GM23338 (cell line): ENCODE data around the gene RPL13. TPM values are rescaled to one million over a fixed set of nuclear protein-coding genes. Genes with fewer than 3 reads are reported as not detected.

Experiments used
- CTCF ChIP-seq, 2 experiments: fragments of 200-600 bp in 1 of 2; sonication (generic) in 1 of 2; conservative IDR thresholded peaks; 2 replicates each; pipeline versions ENCODE4 v1.5.1 to v1.6.1; 2016 to 2017; ENCODE audit warnings: antibody characterized with exemption in 2 of 2, low read depth in 2 of 2, mild to moderate bottlenecking in 2 of 2, moderate library complexity in 1 of 2
- EZH2 ChIP-seq: fragments of 200-600 bp; sonication (generic); IDR thresholded peaks from one replicate; pipeline ENCODE4 v1.8.0; 2017; ENCODE audit warnings: antibody characterized with exemption, mild to moderate bottlenecking, low read depth; ENCODE audit not compliant: unreplicated experiment
- EZH2phosphoT487 ChIP-seq: fragments of 200-600 bp; sonication (generic); IDR thresholded peaks from one replicate; pipeline ENCODE4 v1.8.1; 2018; ENCODE audit warnings: antibody characterized with exemption; ENCODE audit not compliant: unreplicated experiment
- JUNB ChIP-seq: IDR thresholded peaks from one replicate; pipeline ENCODE4 v1.6.1; 2016; ENCODE audit warnings: antibody characterized with exemption; ENCODE audit not compliant: unreplicated experiment
- NANOG ChIP-seq: IDR thresholded peaks from 2 replicates; pipeline ENCODE4 v1.6.1; 2016; ENCODE audit warnings: antibody characterized with exemption, borderline replicate concordance
- POLR2AphosphoS5 ChIP-seq: IDR thresholded peaks from 2 replicates; pipeline ENCODE4 v1.6.1; 2016; ENCODE audit warnings: antibody characterized with exemption, low read depth
- REST ChIP-seq: IDR thresholded peaks from one replicate; pipeline ENCODE4 v1.6.1; 2018; ENCODE audit warnings: antibody characterized with exemption; ENCODE audit not compliant: unreplicated experiment
- STAT1 ChIP-seq: IDR thresholded peaks from one replicate; pipeline ENCODE4 v1.6.1; 2016; ENCODE audit warnings: antibody characterized with exemption; ENCODE audit not compliant: unreplicated experiment
- ZNF331 ChIP-seq: fragments of 250-450 bp; sonication (Bioruptor Pico); IDR thresholded peaks from 2 replicates; pipeline ENCODE4 v1.5.0; 2020; ENCODE audit warnings: low read depth, mild to moderate bottlenecking, moderate library complexity
- polyA plus RNA-seq: library from polyadenylated mRNA; unstranded; fragments of >200 nt; fragmentation: Nextera tagmentation; extraction: Ambion mirVana; gene quantifications from 2 replicates; pipeline ENCODE4 v1.2.1, GENCODE V29; 2016
- total RNA-seq: library from RNA; depleted of rRNA; stranded (reverse); fragments of >200 nt; shearing (Covaris generic); gene quantifications from 2 replicates; pipeline ENCODE4 v1.2.3, GENCODE V29; 2014
- TF ChIP-seq, protein P1 (sequence below): fragments of 250-450 bp; sonication (Bioruptor Pico); IDR thresholded peaks from 2 replicates; pipeline ENCODE4 v1.5.0; 2020; ENCODE audit warnings: mild to moderate bottlenecking, moderate library complexity

Gene RPL13
- total and polyA plus RNA-seq, 2 experiments from 2014 or later = 3,489 to 3,617 TPM

DNA sequence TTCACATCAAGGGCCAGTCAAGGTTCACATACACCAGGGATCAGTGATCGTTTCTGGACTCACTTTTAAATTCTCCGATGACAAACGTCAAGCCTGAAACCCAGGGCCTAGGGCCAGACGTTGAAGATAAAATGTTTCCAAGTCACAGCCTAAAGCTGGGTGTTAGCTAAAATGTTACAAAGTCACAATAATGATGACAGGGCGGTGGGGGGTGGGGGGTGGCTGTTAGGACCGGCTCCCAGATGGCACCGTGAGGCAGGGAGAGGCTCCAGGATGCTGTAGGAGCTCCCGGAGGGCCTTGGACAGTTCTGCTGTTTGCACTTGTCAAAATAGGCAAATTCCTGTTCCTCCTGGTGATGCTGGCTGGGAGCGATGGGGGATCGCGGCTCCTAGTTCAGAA, 16.4 kb upstream of the RPL13 start (continued):
- TF ChIP-seq, protein P1, sequence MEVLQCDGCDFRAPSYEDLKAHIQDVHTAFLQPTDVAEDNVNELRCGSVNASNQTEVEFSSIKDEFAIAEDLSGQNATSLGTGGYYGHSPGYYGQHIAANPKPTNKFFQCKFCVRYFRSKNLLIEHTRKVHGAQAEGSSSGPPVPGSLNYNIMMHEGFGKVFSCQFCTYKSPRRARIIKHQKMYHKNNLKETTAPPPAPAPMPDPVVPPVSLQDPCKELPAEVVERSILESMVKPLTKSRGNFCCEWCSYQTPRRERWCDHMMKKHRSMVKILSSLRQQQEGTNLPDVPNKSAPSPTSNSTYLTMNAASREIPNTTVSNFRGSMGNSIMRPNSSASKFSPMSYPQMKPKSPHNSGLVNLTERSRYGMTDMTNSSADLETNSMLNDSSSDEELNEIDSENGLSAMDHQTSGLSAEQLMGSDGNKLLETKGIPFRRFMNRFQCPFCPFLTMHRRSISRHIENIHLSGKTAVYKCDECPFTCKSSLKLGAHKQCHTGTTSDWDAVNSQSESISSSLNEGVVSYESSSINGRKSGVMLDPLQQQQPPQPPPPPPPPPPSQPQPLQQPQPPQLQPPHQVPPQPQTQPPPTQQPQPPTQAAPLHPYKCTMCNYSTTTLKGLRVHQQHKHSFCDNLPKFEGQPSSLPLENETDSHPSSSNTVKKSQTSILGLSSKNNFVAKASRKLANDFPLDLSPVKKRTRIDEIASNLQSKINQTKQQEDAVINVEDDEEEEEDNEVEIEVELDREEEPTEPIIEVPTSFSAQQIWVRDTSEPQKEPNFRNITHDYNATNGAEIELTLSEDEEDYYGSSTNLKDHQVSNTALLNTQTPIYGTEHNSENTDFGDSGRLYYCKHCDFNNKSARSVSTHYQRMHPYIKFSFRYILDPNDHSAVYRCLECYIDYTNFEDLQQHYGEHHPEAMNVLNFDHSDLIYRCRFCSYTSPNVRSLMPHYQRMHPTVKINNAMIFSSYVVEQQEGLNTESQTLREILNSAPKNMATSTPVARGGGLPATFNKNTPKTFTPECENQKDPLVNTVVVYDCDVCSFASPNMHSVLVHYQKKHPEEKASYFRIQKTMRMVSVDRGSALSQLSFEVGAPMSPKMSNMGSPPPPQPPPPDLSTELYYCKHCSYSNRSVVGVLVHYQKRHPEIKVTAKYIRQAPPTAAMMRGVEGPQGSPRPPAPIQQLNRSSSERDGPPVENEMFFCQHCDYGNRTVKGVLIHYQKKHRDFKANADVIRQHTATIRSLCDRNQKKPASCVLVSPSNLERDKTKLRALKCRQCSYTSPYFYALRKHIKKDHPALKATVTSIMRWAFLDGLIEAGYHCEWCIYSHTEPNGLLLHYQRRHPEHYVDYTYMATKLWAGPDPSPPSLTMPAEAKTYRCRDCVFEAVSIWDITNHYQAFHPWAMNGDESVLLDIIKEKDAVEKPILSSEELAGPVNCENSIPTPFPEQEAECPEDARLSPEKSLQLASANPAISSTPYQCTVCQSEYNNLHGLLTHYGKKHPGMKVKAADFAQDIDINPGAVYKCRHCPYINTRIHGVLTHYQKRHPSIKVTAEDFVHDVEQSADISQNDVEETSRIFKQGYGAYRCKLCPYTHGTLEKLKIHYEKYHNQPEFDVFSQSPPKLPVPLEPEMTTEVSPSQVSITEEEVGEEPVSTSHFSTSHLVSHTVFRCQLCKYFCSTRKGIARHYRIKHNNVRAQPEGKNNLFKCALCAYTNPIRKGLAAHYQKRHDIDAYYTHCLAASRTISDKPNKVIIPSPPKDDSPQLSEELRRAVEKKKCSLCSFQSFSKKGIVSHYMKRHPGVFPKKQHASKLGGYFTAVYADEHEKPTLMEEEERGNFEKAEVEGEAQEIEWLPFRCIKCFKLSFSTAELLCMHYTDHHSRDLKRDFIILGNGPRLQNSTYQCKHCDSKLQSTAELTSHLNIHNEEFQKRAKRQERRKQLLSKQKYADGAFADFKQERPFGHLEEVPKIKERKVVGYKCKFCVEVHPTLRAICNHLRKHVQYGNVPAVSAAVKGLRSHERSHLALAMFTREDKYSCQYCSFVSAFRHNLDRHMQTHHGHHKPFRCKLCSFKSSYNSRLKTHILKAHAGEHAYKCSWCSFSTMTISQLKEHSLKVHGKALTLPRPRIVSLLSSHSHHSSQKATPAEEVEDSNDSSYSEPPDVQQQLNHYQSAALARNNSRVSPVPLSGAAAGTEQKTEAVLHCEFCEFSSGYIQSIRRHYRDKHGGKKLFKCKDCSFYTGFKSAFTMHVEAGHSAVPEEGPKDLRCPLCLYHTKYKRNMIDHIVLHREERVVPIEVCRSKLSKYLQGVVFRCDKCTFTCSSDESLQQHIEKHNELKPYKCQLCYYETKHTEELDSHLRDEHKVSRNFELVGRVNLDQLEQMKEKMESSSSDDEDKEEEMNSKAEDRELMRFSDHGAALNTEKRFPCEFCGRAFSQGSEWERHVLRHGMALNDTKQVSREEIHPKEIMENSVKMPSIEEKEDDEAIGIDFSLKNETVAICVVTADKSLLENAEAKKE (CRISPR knock-in tag) = no peak
- no peak for TF ChIP-seq EZH2
- TF ChIP-seq CTCF (conservative IDR thresholded peaks at IDR 0.05; ENCODE audit: low read depth in 2 of 2) = no peak
- no peak for TF ChIP-seq REST
- no peak for TF ChIP-seq STAT1
- no peak for TF ChIP-seq JUNB
- TF ChIP-seq POLR2AphosphoS5 = no peak
- no peak for TF ChIP-seq NANOG
- no peak for TF ChIP-seq EZH2phosphoT487
- no peak for TF ChIP-seq ZNF331
